CD4-positive, alpha-beta T cell treated with Interleukin-15 for 4 hours (primary cell): ENCODE results near the gene TFB1M.
"Not testable (repeated sequence)": the region's sequence is repeated elsewhere in the genome, so short reads cannot be mapped to it uniquely, and the experiment has no call there.

Source experiments
- DNase-seq: peaks from one replicate; pipeline ENCODE4 v3.0.0-alpha.2; 2020; ENCODE audit warnings: low spot score

The TFB1M gene

GRCh38 chr6:155329460-155330132 lies 15.3 kb upstream of the TFB1M start:
- no peak for DNase-seq

- no peak for DNase-seq
Measured at GRCh38 chr6:155328539-155329459, 14.5 kb upstream of the TFB1M start.

GRCh38 chr6:155328074-155328538 lies 13.8 kb upstream of the TFB1M start:
- no peak for DNase-seq

- DNase-seq, result peak; percentile 61
Measured at GRCh38 chr6:155327326-155328073, 13.2 kb upstream of the TFB1M start.

- no peak for DNase-seq
Measured at GRCh38 chr6:155325700-155326516, 11.6 kb upstream of the TFB1M start.

GRCh38 chr6:155324993-155325392 lies 10.7 kb upstream of the TFB1M start:
- DNase-seq, result no peak

GRCh38 chr6:155324172-155324571 lies 9.9 kb upstream of the TFB1M start:
- DNase-seq, result no peak

GRCh38 chr6:155319902-155320301 lies 5.6 kb upstream of the TFB1M start:
- no peak for DNase-seq

- DNase-seq, result no peak
Measured at GRCh38 chr6:155317186-155317585, 2.9 kb upstream of the TFB1M start.

- DNase-seq, result no peak
Measured at GRCh38 chr6:155316419-155316818, 2.1 kb upstream of the TFB1M start.

GRCh38 chr6:155315516-155315871 lies 1.2 kb upstream of the TFB1M start:
- DNase-seq, result no peak

GRCh38 chr6:155314773-155315515 lies 660 bp upstream of the TFB1M start:
- peak; percentile 73 for DNase-seq

- peak; percentile 31 for DNase-seq
Measured at GRCh38 chr6:155313602-155314091, 637 bp downstream of the TFB1M start.

- DNase-seq, result not testable (repeated sequence)
Measured at GRCh38 chr6:155312950-155313349, 1.3 kb downstream of the TFB1M start.

GRCh38 chr6:155311583-155311982 lies 2.7 kb downstream of the TFB1M start:
- DNase-seq, result no peak

GRCh38 chr6:155311086-155311485 lies 3.2 kb downstream of the TFB1M start:
- DNase-seq, result no peak

GRCh38 chr6:155310596-155310995 lies 3.7 kb downstream of the TFB1M start:
- DNase-seq, result no peak

GRCh38 chr6:155309150-155309549 lies 5.1 kb downstream of the TFB1M start:
- no peak for DNase-seq

GRCh38 chr6:155306958-155307357 lies 7.3 kb downstream of the TFB1M start:
- DNase-seq, result no peak

- DNase-seq, result no peak
Measured at GRCh38 chr6:155303361-155303870, 10.9 kb downstream of the TFB1M start.

GRCh38 chr6:155301867-155302266 lies 12.4 kb downstream of the TFB1M start:
- DNase-seq, result no peak
